AG10803 (cell line): ENCODE data around the gene ZNF296.

Experiments
- DNase-seq: peaks from one replicate; pipeline ENCODE4 v3.0.0; 2010; ENCODE audit warnings: low read depth
- H3K4me3 ChIP-seq: 2 replicates; pipeline ENCODE4 v1.5.1; 2011; ENCODE audit warnings: mild to moderate bottlenecking, low read length, control low read depth
- CTCF ChIP-seq: conservative IDR thresholded peaks from 2 replicates; pipeline ENCODE4 v1.5.1; 2011; ENCODE audit warnings: mild to moderate bottlenecking, low read length, control low read depth, inconsistent platforms

Gene ZNF296

GRCh38 chr19:45066921-45067661 is 9.2 kb downstream of the ZNF296 start:
- H3K4me3 ChIP-seq: no peak overlapping the region
- no peak for DNase-seq
- no peak for TF ChIP-seq CTCF

- no peak overlapping the region for H3K4me3 ChIP-seq
- no peak for DNase-seq
- no peak for TF ChIP-seq CTCF
Observed at GRCh38 chr19:45063851-45064801, 12.2 kb downstream of the ZNF296 start.

GRCh38 chr19:45061965-45062364 is 14.3 kb downstream of the ZNF296 start:
- DNase-seq: no peak
- no peak for TF ChIP-seq CTCF

GRCh38 chr19:45059258-45059965 is 16.9 kb downstream of the ZNF296 start:
- TF ChIP-seq CTCF: peak; percentile 84
- no peak overlapping the region for H3K4me3 ChIP-seq
- peak; percentile 67 for DNase-seq

More at GRCh38 chr19:45061965-45062364, 14.3 kb downstream of the ZNF296 start:
- H3K4me3 ChIP-seq: no peak overlapping the region

- no peak for DNase-seq
- TF ChIP-seq CTCF: no peak
- no peak overlapping the region for H3K4me3 ChIP-seq
Observed at GRCh38 chr19:45058622-45059159, 17.6 kb downstream of the ZNF296 start.

- no peak for DNase-seq
- TF ChIP-seq CTCF: no peak
Observed at GRCh38 chr19:45057444-45057843, 18.8 kb downstream of the ZNF296 start.

More at GRCh38 chr19:45057444-45057843, 18.8 kb downstream of the ZNF296 start:
- no peak overlapping the region for H3K4me3 ChIP-seq
